ENCODE measurements around the gene NSG1.

DNA sequence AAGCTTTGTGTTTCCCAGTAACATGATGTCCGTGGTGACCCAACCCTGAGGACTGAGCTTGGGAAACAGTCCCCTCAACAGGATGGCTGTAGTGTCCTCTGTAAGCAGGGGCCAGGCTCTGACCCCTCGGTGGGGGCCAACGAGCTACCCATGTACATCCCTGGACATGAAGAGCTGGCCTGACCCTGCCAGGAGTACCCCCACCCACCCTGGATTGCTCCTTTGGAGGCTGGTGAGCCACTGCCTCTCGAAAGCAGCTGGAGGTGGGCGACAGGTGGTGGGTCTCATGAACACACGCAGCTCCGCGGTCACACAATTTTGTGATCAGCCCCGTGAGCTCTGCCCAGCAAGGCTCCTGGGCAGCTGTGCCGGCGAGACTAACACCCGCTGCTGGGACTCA, 33.5 kb downstream of the NSG1 start:
- TF ChIP-seq POLR2A (IDR thresholded peaks at IDR 0.05), result no peak
- TF ChIP-seq EP300 (IDR thresholded peaks at IDR 0.05), result no peak

All from sigmoid colon (tissue), 4 donors.